ENCODE measurements around the gene ZDHHC9.

ZDHHC9 gene

GRCh38 chrX:129759576-129760061 is 84.1 kb downstream of the ZDHHC9 start:
- Histone ChIP-seq H3K27me3 (no peaks in the 10 kb centered on the region), H3K36me3 (no peaks in the 10 kb centered on the region), H3K9me3 (no peaks in the 10 kb centered on the region), H3K4me3 (ENCODE audit: low read depth, low read length) (no peak overlapping the region), H3K4me1 (no peaks in the 10 kb centered on the region)
- TF ChIP-seq CTCF (IDR thresholded peaks at IDR 0.05; ENCODE audit: low read depth, low read length), result no peak
- no peak for DNase-seq

- H3K36me3 ChIP-seq, result no peaks in the 10 kb centered on the region
- H3K27me3 ChIP-seq, result no peaks in the 10 kb centered on the region
- DNase-seq, result no peak
- no peaks in the 10 kb centered on the region for H3K4me1 ChIP-seq
- no peaks in the 10 kb centered on the region for H3K9me3 ChIP-seq
- H3K4me3 ChIP-seq (ENCODE audit: low read depth, low read length), result no peak overlapping the region
- TF ChIP-seq CTCF (IDR thresholded peaks at IDR 0.05; ENCODE audit: low read depth, low read length), result no peak
Observed at GRCh38 chrX:129755779-129756650, 87.7 kb downstream of the ZDHHC9 start.

- Histone ChIP-seq H3K36me3 (no peaks in the 10 kb centered on the region), H3K9me3 (no peaks in the 10 kb centered on the region), H3K27me3 (no peaks in the 10 kb centered on the region), H3K4me1 (no peaks in the 10 kb centered on the region), H3K4me3 (ENCODE audit: low read depth, low read length) (no peak overlapping the region)
- peak; percentile 36; the same call in 1 of the 2 replicates for TF ChIP-seq CTCF (IDR thresholded peaks at IDR 0.05; ENCODE audit: low read depth, low read length)
- DNase-seq, result no peak
Observed at GRCh38 chrX:129754056-129755024, 89.3 kb downstream of the ZDHHC9 start.

Measured in BE2C (cell line).